RWPE1 (cell line): ENCODE measurements around the gene DRD3.

ENCODE experiments used
- CTCF ChIA-PET: fragments of 350-600 bp; sonication (Branson Sonifier 250); formaldehyde crosslinking; extraction: SDS; loops from one replicate; lab custom pipeline; 2021; lab: Yijun Ruan, JAX
- POLR2A ChIA-PET: fragments of 400-600 bp; formaldehyde crosslinking; extraction: SDS; loops from one replicate; lab custom pipeline; 2020; ENCODE audit warnings: antibody characterized with exemption; ENCODE audit not compliant: low non-redundant PET; lab: Yijun Ruan, JAX
- DNase-seq: peaks from one replicate; pipeline ENCODE4 v3.0.0; 2012; ENCODE audit warnings: low spot score
- H3K27ac ChIP-seq: fragments of 450-650 bp; 2 replicates; pipeline ENCODE4 v1.5.1; 2017
- CTCF ChIP-seq: fragments of 450-650 bp; conservative IDR thresholded peaks from 2 replicates; pipeline ENCODE4 v1.5.1; 2017; ENCODE audit warnings: low read depth, mild to moderate bottlenecking

The DRD3 gene

GRCh38 chr3:114086356-114086755 lies 92.5 kb downstream of the DRD3 start:
- POLR2A ChIA-PET: no interaction called here
- no peak for DNase-seq
- CTCF ChIA-PET: no interaction called here
- no peak for TF ChIP-seq CTCF
- H3K27ac ChIP-seq: no peak overlapping the region

- TF ChIP-seq CTCF: no peak
- H3K27ac ChIP-seq: no peak overlapping the region
- POLR2A ChIA-PET: no interaction called here
- CTCF ChIA-PET: no interaction called here
- DNase-seq: no peak
Measured at GRCh38 chr3:114083112-114083511, 95.7 kb downstream of the DRD3 start.

- ChIA-PET POLR2A (no interaction called here), CTCF (interaction anchor here (0.5 kb wide), 1 partner anchor 74 kb away, joined by 3 read pairs; no protein-coding TSS in a partner anchor)
- no peak overlapping the region for H3K27ac ChIP-seq
- no peak for DNase-seq
- TF ChIP-seq CTCF: no peak
Measured at GRCh38 chr3:114081037-114081436, 97.8 kb downstream of the DRD3 start.

GRCh38 chr3:114080201-114080600 lies 98.7 kb downstream of the DRD3 start:
- TF ChIP-seq CTCF: no peak
- ChIA-PET CTCF (no interaction called here), POLR2A (no interaction called here)
- DNase-seq: no peak
- no peak overlapping the region for H3K27ac ChIP-seq

- ChIA-PET CTCF (no interaction called here), POLR2A (no interaction called here)
- no peak for DNase-seq
- no peak overlapping the region for H3K27ac ChIP-seq
- TF ChIP-seq CTCF: no peak
Measured at GRCh38 chr3:114079761-114080160, 99.1 kb downstream of the DRD3 start.

- no peak for TF ChIP-seq CTCF
- POLR2A ChIA-PET: no interaction called here
- no peak overlapping the region for H3K27ac ChIP-seq
- CTCF ChIA-PET: no interaction called here
- no peak for DNase-seq
Measured at GRCh38 chr3:114078126-114078525, 100.7 kb downstream of the DRD3 start.
